K562 (cell line): ENCODE measurements around the gene LTBP1. TPM values are rescaled to one million over a fixed set of nuclear protein-coding genes. Genes with fewer than 3 reads are reported as not detected.

Source experiments
- ATAC-seq: fragments of 200-7000 bp; cut with Tn5 transposase; 3 replicates; pipeline ENCODE4 v1.9.1; 2020; ENCODE audit warnings: moderate library complexity
- BruUV-seq: library from RNA; stranded (reverse); fragments of 400-500 nt; replicated peaks from 2 replicates; lab custom pipeline; 2021; lab: Mats Ljungman, UMichigan
- CTCF ChIA-PET: fragments of 300-600 bp; formaldehyde crosslinking; extraction: SDS; loops from one replicate; lab custom pipeline; 2021; ENCODE audit warnings: low intra/inter-chr PET ratio; lab: Yijun Ruan, JAX
- POLR2A ChIA-PET: fragments of 300-600, 350-650 bp; sonication (Branson Sonifier 250); formaldehyde crosslinking; extraction: SDS; loops from one replicate; lab custom pipeline; 2021; ENCODE audit warnings: antibody characterized with exemption, inconsistent platforms; lab: Yijun Ruan, JAX
- DNase-seq, 4 experiments: peaks; one replicate each; pipeline versions ENCODE4 v3.0.0 to v3.0.0-alpha.2; 2011 to 2018; ENCODE audit warnings: low spot score in 3 of 4, mixed read lengths in 3 of 4; ENCODE audit errors: extremely low read depth in 1 of 4
- FAIRE-seq: peaks from 2 replicates; lab custom pipeline; 2011; peaks lifted over from hg19 to GRCh38; lab: Jason Lieb, UNC
- H2AFZ ChIP-seq: 2 replicates; pipeline ENCODE4 v1.6.0; 2011; ENCODE audit warnings: low read depth, low read length, control low read depth, inconsistent platforms
- H3K27ac ChIP-seq: fragments of 200-600 bp; 3 replicates; pipeline ENCODE4 v1.8.0; 2011; ENCODE audit warnings: low read depth, mild to moderate bottlenecking, control low read depth, inconsistent platforms, low read length, moderate library complexity, mixed read lengths; ENCODE audit errors: extremely low read depth
- H3K27me3 ChIP-seq, 2 experiments: fragments of 300-600 bp in 1 of 2; 2 replicates in 1 of 2; 3 replicates in 1 of 2; pipeline versions ENCODE4 v1.6.0 to v1.8.0; 2011; ENCODE audit warnings: inconsistent platforms in 2 of 2, low read length in 2 of 2, mild to moderate bottlenecking in 1 of 2, mixed read lengths in 1 of 2, moderate library complexity in 1 of 2; ENCODE audit not compliant: control insufficient read depth in 2 of 2, insufficient read depth in 2 of 2
- H3K36me3 ChIP-seq: fragments of 300-600 bp; 3 replicates; pipeline ENCODE4 v1.8.0; 2011; ENCODE audit warnings: mild to moderate bottlenecking, low read length, inconsistent platforms; ENCODE audit not compliant: control insufficient read depth, insufficient read depth
- H3K4me1 ChIP-seq, 2 experiments: fragments of 200-600 bp in 1 of 2; replicated peaks in 1 of 2; 2 replicates in 1 of 2; 3 replicates in 1 of 2; pipeline versions ENCODE4 v1.5.1 to v1.8.0; 2011; ENCODE audit warnings: inconsistent platforms in 2 of 2, low read length in 2 of 2, mild to moderate bottlenecking in 1 of 2, mixed read lengths in 1 of 2, moderate library complexity in 1 of 2; ENCODE audit not compliant: control insufficient read depth in 2 of 2, insufficient read depth in 2 of 2
- H3K4me2 ChIP-seq: 2 replicates; pipeline ENCODE4 v1.6.1; 2011; ENCODE audit warnings: low read length, control low read depth, inconsistent platforms, mixed read lengths; ENCODE audit not compliant: insufficient read depth
- H3K4me3 ChIP-seq: fragments of 200-600 bp; sonication (generic), shearing (Covaris generic); 2 replicates; pipeline ENCODE4 v1.5.1; 2016; ENCODE audit warnings: control low read depth, inconsistent platforms
- H3K79me2 ChIP-seq: fragments of 200-600 bp; 3 replicates; pipeline ENCODE4 v1.8.0; 2011; ENCODE audit warnings: low read length, inconsistent platforms; ENCODE audit not compliant: control insufficient read depth, insufficient read depth
- H3K9ac ChIP-seq, 2 experiments: 2 replicates each; pipeline versions ENCODE4 v1.6.0 to v1.6.1; 2011; ENCODE audit warnings: low read depth in 2 of 2, low read length in 2 of 2, control low read depth in 1 of 2, inconsistent platforms in 1 of 2, mild to moderate bottlenecking in 1 of 2, mixed read lengths in 1 of 2; ENCODE audit not compliant: insufficient read depth in 1 of 2
- H3K9me1 ChIP-seq: one replicate; pipeline ENCODE4 v1.6.0; 2011; ENCODE audit warnings: inconsistent platforms, mild to moderate bottlenecking, low read length, moderate library complexity; ENCODE audit not compliant: control insufficient read depth, insufficient read depth
- H3K9me3 ChIP-seq: replicated peaks from 2 replicates; pipeline ENCODE4 v1.5.1; 2011; ENCODE audit warnings: low read depth, low read length, inconsistent platforms; ENCODE audit not compliant: control insufficient read depth, insufficient read depth
- H4K20me1 ChIP-seq: replicated peaks from 2 replicates; pipeline ENCODE4 v1.6.1; 2011; ENCODE audit warnings: low read length, inconsistent platforms, mixed read lengths; ENCODE audit not compliant: control insufficient read depth, insufficient read depth
- BRD9 ChIP-seq: fragments of 450-650 bp; IDR thresholded peaks from 2 replicates; pipeline ENCODE4 v1.6.1; 2018; ENCODE audit warnings: low read depth; ENCODE audit not compliant: partially characterized antibody
- C11orf30 ChIP-seq: fragments of 450-650 bp; IDR thresholded peaks from 2 replicates; pipeline ENCODE4 v1.6.1; 2016; ENCODE audit warnings: low read depth, mild to moderate bottlenecking
- CREBBP ChIP-seq: IDR thresholded peaks from one replicate; pipeline ENCODE4 v1.6.1; 2012; ENCODE audit warnings: low read depth, mild to moderate bottlenecking, control low read depth, inconsistent platforms, low read length
- CREM ChIP-seq: IDR thresholded peaks from 2 replicates; pipeline ENCODE4 v1.6.1; 2014; ENCODE audit warnings: antibody characterized with exemption, low read depth
- ETS2 ChIP-seq: IDR thresholded peaks from 2 replicates; pipeline ENCODE4 v1.6.1; 2016; ENCODE audit warnings: borderline replicate concordance, missing genetic modification characterization, mild to moderate bottlenecking, moderate library complexity, missing compliant biosample characterization; ENCODE audit not compliant: poor library complexity, severe bottlenecking
- IRF2 ChIP-seq: sonication (generic); formaldehyde crosslinking; IDR thresholded peaks from 2 replicates; pipeline ENCODE4 v1.8.1; 2022; ENCODE audit warnings: mild to moderate bottlenecking, missing genetic modification reagents
- MAFF ChIP-seq: IDR thresholded peaks from 2 replicates; pipeline ENCODE4 v1.6.1; 2012; ENCODE audit warnings: low read length, improper control_type of control experiment
- MAFG ChIP-seq: fragments of 450-650 bp; conservative IDR thresholded peaks from 2 replicates; pipeline ENCODE4 v1.6.1; 2016; ENCODE audit warnings: missing genetic modification characterization, missing compliant biosample characterization
- MAFK ChIP-seq: IDR thresholded peaks from 2 replicates; pipeline ENCODE4 v1.6.1; 2011; ENCODE audit warnings: low read length, improper control_type of control experiment
- POLR2A ChIP-seq: fragments of 450-650 bp; conservative IDR thresholded peaks from 2 replicates; pipeline ENCODE4 v1.6.1; 2016
- RBM39 ChIP-seq: fragments of 200-400 bp; formaldehyde crosslinking; optimal IDR thresholded peaks from 2 replicates; pipeline ENCODE3; 2018; ENCODE audit warnings: low read depth, low read length
- TCFL5 ChIP-seq: fragments of 250-450 bp; sonication (Bioruptor Pico); conservative IDR thresholded peaks from 2 replicates; pipeline ENCODE4 v1.6.1; 2021; ENCODE audit warnings: mild to moderate bottlenecking, moderate library complexity, matching md5 sums
- ZBED1 ChIP-seq: IDR thresholded peaks from 2 replicates; pipeline ENCODE4 v1.6.1; 2014
- ZNF140 ChIP-seq: fragments of 250-450 bp; sonication (Bioruptor Pico); IDR thresholded peaks from 2 replicates; pipeline ENCODE4 v1.8.0; 2021; ENCODE audit warnings: moderate library complexity, mild to moderate bottlenecking, inconsistent platforms
- ZNF316 ChIP-seq: fragments of 450-650 bp; IDR thresholded peaks from 2 replicates; pipeline ENCODE4 v1.6.1; 2016
- ZNF699 ChIP-seq: fragments of 250-450 bp; sonication (Bioruptor Pico); IDR thresholded peaks from 2 replicates; pipeline ENCODE4 v1.8.0; 2021; ENCODE audit warnings: mild to moderate bottlenecking, moderate library complexity; ENCODE audit not compliant: insufficient replicate concordance
- ZNF707 ChIP-seq: fragments of 250-450 bp; sonication (Bioruptor Pico); conservative IDR thresholded peaks from 2 replicates; pipeline ENCODE4 v1.8.0; 2022; ENCODE audit warnings: inconsistent platforms, mild to moderate bottlenecking, moderate library complexity
- ZNF766 ChIP-seq: fragments of 200-800 bp; sonication (Bioruptor generic); conservative IDR thresholded peaks from 2 replicates; pipeline ENCODE4 v1.6.1; 2016; ENCODE audit warnings: missing genetic modification characterization, missing compliant biosample characterization
- WGBS: fragments of 100-300 bp; shearing (Covaris generic); methylation state at CpG from one replicate; pipeline ENCODE4 v1.1.6; 2016; ENCODE audit warnings: low coverage, mixed read lengths; ENCODE audit not compliant: insufficient coverage; ENCODE audit errors: missing lambda C conversion rate; 5-methylcytosine and 5-hydroxymethylcytosine counted together
- in situ Hi-C: fragments of 300-500 bp; cut with MboI; formaldehyde crosslinking; loops from 4 replicates; pipeline ENCODE4 v1.15.0; 2018; ENCODE audit warnings: inconsistent platforms, mixed read lengths
- intact Hi-C: fragments of 100-400 bp; cut with micrococcal nuclease; formaldehyde crosslinking; loops from 2 replicates; pipeline ENCODE4 v1.14.2; 2022
- polyA plus RNA-seq, 8 experiments: library from polyadenylated mRNA; depleted of rRNA in 4 of 8; stranded (reverse) in 5 of 8; unstranded in 3 of 8; fragments of >200 nt; fragmentation: Nextera tagmentation in 2 of 8; fragmentation: Illumina TruSeq in 1 of 8; extraction: Ambion mirVana in 2 of 8; extraction: Trizol in 1 of 8; gene quantifications; 2 replicates each; pipeline versions ENCODE4 v1.2.1 to v1.2.3, GENCODE V29; 2011 to 2014; ENCODE audit warnings: inconsistent platforms in 1 of 8, missing spikeins in 1 of 8
- total RNA-seq, 7 experiments: library from RNA; depleted of rRNA in 6 of 7; stranded (reverse); fragments of >200 nt in 6 of 7; fragmentation: Illumina TruSeq in 2 of 7; extraction: Trizol in 2 of 7; gene quantifications; 2 replicates each; pipeline versions ENCODE4 v1.2.1 to v1.2.3, GENCODE V29; 2011 to 2021; ENCODE audit warnings: low replicate concordance in 1 of 7
- TF ChIP-seq, protein P1 (sequence below): sonication (generic); formaldehyde crosslinking; IDR thresholded peaks from 2 replicates; pipeline ENCODE4 v1.8.1; 2023; ENCODE audit warnings: missing genetic modification reagents, mild to moderate bottlenecking, borderline replicate concordance
- TF ChIP-seq, protein P2 (sequence below): fragments of 450-650 bp; formaldehyde crosslinking; IDR thresholded peaks from 2 replicates; pipeline ENCODE4 v1.4.0; 2022; ENCODE audit warnings: missing genetic modification characterization

LTBP1 gene
- total and polyA plus RNA-seq, 9 of the 15 experiments (the other 6 are each of a cell fraction or from before 2014, with no cell fraction given): 3.6 to 16.4 (median 8.5) TPM

- no peaks in the 10 kb centered on the region for H3K9me3 ChIP-seq
- intact Hi-C loops (no loop called here), in situ Hi-C loops (no loop called here)
- no peak overlapping the region for H3K27ac ChIP-seq
- no peak for TF ChIP-seq CREBBP
- TF ChIP-seq ETS2 (tag): no peak
- TF ChIP-seq MAFF: 0 out of 2 replicates have a peak, but pooled peaks have one; percentile 12
- TF ChIP-seq RBM39: no peak
- peak; percentile 72 for TF ChIP-seq ZNF316
- no peak for TF ChIP-seq ZBED1
- TF ChIP-seq, protein P1, sequence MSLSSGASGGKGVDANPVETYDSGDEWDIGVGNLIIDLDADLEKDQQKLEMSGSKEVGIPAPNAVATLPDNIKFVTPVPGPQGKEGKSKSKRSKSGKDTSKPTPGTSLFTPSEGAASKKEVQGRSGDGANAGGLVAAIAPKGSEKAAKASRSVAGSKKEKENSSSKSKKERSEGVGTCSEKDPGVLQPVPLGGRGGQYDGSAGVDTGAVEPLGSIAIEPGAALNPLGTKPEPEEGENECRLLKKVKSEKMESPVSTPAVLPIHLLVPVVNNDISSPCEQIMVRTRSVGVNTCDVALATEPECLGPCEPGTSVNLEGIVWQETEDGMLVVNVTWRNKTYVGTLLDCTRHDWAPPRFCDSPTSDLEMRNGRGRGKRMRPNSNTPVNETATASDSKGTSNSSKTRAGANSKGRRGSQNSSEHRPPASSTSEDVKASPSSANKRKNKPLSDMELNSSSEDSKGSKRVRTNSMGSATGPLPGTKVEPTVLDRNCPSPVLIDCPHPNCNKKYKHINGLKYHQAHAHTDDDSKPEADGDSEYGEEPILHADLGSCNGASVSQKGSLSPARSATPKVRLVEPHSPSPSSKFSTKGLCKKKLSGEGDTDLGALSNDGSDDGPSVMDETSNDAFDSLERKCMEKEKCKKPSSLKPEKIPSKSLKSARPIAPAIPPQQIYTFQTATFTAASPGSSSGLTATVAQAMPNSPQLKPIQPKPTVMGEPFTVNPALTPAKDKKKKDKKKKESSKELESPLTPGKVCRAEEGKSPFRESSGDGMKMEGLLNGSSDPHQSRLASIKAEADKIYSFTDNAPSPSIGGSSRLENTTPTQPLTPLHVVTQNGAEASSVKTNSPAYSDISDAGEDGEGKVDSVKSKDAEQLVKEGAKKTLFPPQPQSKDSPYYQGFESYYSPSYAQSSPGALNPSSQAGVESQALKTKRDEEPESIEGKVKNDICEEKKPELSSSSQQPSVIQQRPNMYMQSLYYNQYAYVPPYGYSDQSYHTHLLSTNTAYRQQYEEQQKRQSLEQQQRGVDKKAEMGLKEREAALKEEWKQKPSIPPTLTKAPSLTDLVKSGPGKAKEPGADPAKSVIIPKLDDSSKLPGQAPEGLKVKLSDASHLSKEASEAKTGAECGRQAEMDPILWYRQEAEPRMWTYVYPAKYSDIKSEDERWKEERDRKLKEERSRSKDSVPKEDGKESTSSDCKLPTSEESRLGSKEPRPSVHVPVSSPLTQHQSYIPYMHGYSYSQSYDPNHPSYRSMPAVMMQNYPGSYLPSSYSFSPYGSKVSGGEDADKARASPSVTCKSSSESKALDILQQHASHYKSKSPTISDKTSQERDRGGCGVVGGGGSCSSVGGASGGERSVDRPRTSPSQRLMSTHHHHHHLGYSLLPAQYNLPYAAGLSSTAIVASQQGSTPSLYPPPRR: no peak
- TF ChIP-seq MAFG (tag): peak; percentile 17; the same call in 1 of the 2 replicates
- no peak for TF ChIP-seq ZNF766
- TF ChIP-seq POLR2A: no peak
- no peak for TF ChIP-seq BRD9
- TF ChIP-seq MAFK: peak; percentile 31; the same call in 1 of the 2 replicates
- TF ChIP-seq ZNF707 (CRISPR knock-in tag): no peak
- TF ChIP-seq ZNF140: no peak
- peak; percentile 55 for TF ChIP-seq C11orf30
- TF ChIP-seq, protein P2, sequence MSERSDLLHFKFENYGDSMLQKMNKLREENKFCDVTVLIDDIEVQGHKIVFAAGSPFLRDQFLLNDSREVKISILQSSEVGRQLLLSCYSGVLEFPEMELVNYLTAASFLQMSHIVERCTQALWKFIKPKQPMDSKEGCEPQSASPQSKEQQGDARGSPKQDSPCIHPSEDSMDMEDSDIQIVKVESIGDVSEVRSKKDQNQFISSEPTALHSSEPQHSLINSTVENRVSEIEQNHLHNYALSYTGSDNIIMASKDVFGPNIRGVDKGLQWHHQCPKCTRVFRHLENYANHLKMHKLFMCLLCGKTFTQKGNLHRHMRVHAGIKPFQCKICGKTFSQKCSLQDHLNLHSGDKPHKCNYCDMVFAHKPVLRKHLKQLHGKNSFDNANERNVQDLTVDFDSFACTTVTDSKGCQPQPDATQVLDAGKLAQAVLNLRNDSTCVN (CRISPR knock-in tag): no peak
- TF ChIP-seq TCFL5 (CRISPR knock-in tag): no peak
- TF ChIP-seq ZNF699: no peak
- TF ChIP-seq CREM: no peak
- no peak for TF ChIP-seq IRF2 (CRISPR knock-in tag)
- ChIA-PET CTCF (no interaction called here), POLR2A (no interaction called here)
- no peak overlapping the region for H2AFZ ChIP-seq
- no peaks in the 10 kb centered on the region for H3K9me1 ChIP-seq
- BruUV-seq: no TSS peak
- H3K4me1 ChIP-seq: peaks cover 0 to 2% of the 10 kb centered on the region in 2 experiments; a peak in 1 of 5 replicates
- 50% methylated on average over 1 of the region's 1 CpG for WGBS
- DNase-seq: no peak
- H3K4me3 ChIP-seq: no peak overlapping the region
- no peak for FAIRE-seq
- no peaks in the 10 kb centered on the region for H4K20me1 ChIP-seq
- no peak for ATAC-seq
- no peaks in the 10 kb centered on the region for H3K27me3 ChIP-seq
- no peaks in the 10 kb centered on the region for H3K79me2 ChIP-seq
- H3K4me2 ChIP-seq: no peak overlapping the region
- no peaks in the 10 kb centered on the region; the same call in 2 of the 3 replicates for H3K36me3 ChIP-seq
- H3K9ac ChIP-seq: no peak overlapping the region
Measured at GRCh38 chr2:33115728-33116127, 169.0 kb downstream of the LTBP1 start.
